Omental fat pad (tissue), 4 donors: ENCODE measurements around the gene PGF. TPM values are rescaled to one million over a fixed set of nuclear protein-coding genes. Genes with fewer than 3 reads are reported as not detected.

Experiments
- ATAC-seq: fragments of 150-250 bp; one replicate; pipeline ENCODE4 v1.9.1; 2016; ENCODE audit warnings: mild to moderate bottlenecking, moderate library complexity; ENCODE audit not compliant: low FRiP score
- DNase-seq: peaks from one replicate; pipeline ENCODE4 v3.0.0-alpha.2; 2019; ENCODE audit warnings: low spot score
- total RNA-seq, 4 donors: library from RNA; depleted of rRNA; stranded (reverse); fragments of >200 nt; gene quantifications; one replicate each; pipeline ENCODE4 v1.1.0, GENCODE V29; 2016
- TF ChIP-seq, protein P1 (sequence below), 3 donors: fragments of 450-650 bp; IDR thresholded peaks; one replicate each; pipeline ENCODE4 v1.5.1; 2016 to 2017; ENCODE audit warnings: antibody characterized with exemption in 3 of 3, mild to moderate bottlenecking in 3 of 3, moderate library complexity in 2 of 3

Gene PGF
- total RNA-seq, 4 donors from 2014 or later: 3.2 to 28.4 (median 7.1) TPM

DNA sequence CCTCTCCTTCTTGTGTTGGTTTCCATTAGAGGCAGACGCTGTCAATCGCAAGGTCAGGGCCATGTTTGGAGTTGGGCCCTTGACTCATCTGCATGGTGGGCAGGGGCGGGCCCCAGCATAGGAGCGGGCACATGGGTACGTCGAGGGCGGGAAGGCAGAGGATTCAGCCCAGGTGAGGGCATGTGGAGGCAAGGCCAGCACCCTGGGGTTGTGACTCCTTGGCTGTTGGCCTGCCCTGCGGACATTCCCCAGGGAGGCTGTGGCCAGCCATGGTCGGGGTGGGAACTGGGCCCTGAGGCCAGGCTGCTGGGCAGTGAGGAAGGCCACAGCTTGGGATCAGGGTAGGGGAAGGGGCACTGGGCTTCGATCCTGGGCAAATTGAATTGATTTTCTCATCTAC, 42.6 kb downstream of the PGF start:
- DNase-seq: no peak
- ATAC-seq: no peak
- TF ChIP-seq, protein P1, sequence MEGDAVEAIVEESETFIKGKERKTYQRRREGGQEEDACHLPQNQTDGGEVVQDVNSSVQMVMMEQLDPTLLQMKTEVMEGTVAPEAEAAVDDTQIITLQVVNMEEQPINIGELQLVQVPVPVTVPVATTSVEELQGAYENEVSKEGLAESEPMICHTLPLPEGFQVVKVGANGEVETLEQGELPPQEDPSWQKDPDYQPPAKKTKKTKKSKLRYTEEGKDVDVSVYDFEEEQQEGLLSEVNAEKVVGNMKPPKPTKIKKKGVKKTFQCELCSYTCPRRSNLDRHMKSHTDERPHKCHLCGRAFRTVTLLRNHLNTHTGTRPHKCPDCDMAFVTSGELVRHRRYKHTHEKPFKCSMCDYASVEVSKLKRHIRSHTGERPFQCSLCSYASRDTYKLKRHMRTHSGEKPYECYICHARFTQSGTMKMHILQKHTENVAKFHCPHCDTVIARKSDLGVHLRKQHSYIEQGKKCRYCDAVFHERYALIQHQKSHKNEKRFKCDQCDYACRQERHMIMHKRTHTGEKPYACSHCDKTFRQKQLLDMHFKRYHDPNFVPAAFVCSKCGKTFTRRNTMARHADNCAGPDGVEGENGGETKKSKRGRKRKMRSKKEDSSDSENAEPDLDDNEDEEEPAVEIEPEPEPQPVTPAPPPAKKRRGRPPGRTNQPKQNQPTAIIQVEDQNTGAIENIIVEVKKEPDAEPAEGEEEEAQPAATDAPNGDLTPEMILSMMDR (IDR thresholded peaks at IDR 0.05): no peak

DNA sequence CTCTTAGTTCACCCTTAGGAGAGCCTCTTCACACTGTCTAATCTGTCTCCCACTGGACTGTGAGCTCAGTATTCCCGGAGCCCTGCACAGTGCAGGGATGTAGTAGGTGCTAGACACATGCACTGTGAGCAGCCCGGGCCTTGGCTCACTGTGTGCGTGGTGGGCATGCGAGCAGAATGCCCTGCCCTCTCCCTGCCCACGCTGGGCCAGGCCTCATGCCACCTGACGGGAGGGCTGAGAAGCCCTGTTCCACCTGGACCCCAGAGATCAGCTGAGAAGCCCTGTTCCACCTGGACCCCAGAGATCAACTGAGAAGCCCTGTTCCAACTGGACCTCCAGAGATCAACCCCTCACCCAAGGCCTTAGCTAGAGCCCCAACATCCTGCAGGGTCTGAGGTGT, 43.3 kb downstream of the PGF start:
- no peak for ATAC-seq
- TF ChIP-seq, protein P1 (IDR thresholded peaks at IDR 0.05): no peak
- DNase-seq: no peak

DNA sequence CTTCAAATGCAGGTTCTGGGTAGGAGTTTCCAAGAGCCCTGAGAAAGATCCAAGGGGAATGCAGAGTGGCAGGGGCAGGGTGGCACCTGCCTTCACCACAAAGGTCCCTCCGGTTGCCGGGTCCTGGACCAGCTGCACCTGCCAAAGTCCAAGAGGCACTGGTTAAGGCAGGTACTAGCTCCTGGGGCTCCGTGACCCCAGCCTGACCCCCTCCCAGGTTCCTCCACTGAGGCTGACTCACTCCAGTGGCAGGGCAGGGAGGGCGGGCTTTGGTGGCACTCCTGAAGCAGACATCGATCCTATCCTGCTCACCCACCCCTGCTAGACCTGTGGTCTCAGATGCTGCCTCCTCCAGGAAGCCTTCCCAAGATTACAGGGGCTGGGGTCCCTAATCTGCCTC, 43.7 kb downstream of the PGF start:
- DNase-seq: no peak
- ATAC-seq: no peak
- TF ChIP-seq, protein P1 (IDR thresholded peaks at IDR 0.05): no peak

DNA sequence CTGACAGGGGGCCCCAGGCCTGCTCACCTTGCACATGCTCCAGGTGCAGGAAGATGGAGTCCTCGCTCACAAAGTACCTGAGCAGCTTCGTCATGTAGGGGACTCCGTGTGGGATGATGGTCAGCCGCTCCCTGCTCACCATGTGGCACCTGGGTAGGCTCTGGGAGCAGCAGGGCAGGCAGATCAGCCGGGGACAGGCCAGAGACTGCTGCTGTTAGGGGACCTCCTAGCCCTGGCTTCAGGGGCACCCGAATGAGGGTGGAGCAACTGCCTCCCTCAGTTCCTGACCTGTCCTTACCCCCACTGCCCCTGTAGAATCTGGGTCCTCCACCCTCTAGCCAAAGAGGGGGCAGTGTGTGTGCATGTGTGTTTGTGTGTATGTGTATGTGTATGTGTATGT, 44.2 kb downstream of the PGF start:
- ATAC-seq (no peak), DNase-seq (no peak)
- TF ChIP-seq, protein P1 (IDR thresholded peaks at IDR 0.05): no peak

DNA sequence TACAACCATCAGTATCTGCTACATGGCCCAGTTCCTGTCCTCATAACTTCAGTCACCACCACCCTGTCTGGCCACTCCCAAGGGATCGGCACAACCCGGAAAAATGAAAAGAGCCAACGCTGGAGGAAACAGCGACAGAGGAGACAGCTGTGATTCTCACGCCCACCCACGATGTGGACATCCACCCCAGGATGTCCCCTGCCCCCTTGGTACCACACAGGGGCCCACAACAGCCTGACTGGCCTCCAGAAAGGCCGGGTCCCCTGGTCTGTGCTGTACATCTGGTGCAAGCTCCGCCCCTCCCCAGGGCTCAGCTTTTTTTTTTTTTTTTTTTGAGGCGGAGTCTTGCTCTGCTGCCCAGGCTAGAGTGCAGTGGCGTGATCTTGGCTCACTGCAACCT, 44.8 kb downstream of the PGF start:
- TF ChIP-seq, protein P1 (IDR thresholded peaks at IDR 0.05): no peak
- ATAC-seq (no peak), DNase-seq (no peak)

DNA sequence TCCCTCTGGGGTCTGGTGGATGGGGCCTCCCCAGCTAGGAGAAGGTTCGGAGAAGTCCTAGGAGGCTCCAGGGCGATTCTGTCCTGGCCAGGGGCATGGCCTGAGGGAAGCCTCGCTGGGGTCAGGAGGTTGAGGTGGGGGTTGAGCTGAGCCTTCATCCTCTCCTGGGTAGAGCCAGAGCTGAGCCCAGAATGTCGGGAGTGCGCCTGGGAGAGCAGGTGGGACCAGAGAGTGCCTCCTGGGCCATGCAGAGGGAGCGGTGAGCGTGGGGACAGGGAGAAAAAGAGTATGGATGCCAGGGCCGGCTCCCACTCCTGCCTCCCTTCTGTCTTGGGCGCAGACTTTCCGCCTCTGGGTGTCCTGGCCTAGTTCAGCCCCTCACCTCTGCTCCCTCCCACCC, 45.5 kb downstream of the PGF start:
- TF ChIP-seq, protein P1 (IDR thresholded peaks at IDR 0.05): no peak
- no peak for DNase-seq
- ATAC-seq: no peak

DNA sequence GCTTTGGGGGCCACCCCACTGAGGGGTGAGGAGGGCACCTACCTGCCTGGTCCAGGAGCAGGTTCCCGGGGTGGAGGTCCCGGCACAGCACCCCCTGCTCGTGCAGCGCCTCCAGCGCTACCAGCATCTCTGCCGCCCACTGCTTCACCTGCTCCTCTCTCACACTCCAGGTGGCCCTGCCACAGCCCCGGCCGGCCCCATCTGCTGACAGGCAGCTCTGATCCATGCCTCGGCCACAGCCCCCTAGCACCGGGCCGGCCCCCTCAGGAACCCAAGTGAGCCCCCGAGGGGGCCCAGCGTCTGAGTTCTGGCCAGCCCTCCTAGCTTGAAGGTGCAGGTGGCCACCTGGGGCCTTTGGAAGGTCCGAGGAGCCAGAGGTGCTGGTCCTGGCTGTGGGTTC, 45.9 kb downstream of the PGF start:
- TF ChIP-seq, protein P1 (IDR thresholded peaks at IDR 0.05): no peak
- DNase-seq: no peak
- no peak for ATAC-seq
